Skeletal muscle cell (primary cell): Measurements from ENCODE around the gene KXD1.
A peak's percentile ranks its signal among the peaks of the same experiment; 100 is the strongest.
"Not testable (repeated sequence)": the region's sequence is repeated elsewhere in the genome, so short reads cannot be mapped to it uniquely, and the experiment has no call there.

Source experiments
- DNase-seq: peaks from one replicate; pipeline ENCODE4 v3.0.0-alpha.2; 2010; ENCODE audit warnings: low read depth
- H3K4me3 ChIP-seq: 2 replicates; pipeline ENCODE4 v1.5.1; 2011; ENCODE audit warnings: low read depth, mild to moderate bottlenecking, control low read depth, low read length, moderate library complexity

Gene KXD1

GRCh38 chr19:18557411-18558201, at the start of gene KXD1:
Gene KXD1, plus strand, starts transcription at chr19:18557870. Its CDS starts 4,187 bp downstream, at chr19:18562057.
- peak; percentile 96 for DNase-seq
- peak within 1 kb of the TSS; percentile 73 for H3K4me3 ChIP-seq

- no peak for DNase-seq
- no peak overlapping the region for H3K4me3 ChIP-seq
Measured at GRCh38 chr19:18508585-18508984, 49.1 kb upstream of the KXD1 start.

GRCh38 chr19:18510216-18510615, 47.5 kb upstream of the KXD1 start:
- H3K4me3 ChIP-seq = no peak overlapping the region
- no peak for DNase-seq

- no peak overlapping the region for H3K4me3 ChIP-seq
- DNase-seq = no peak
Measured at GRCh38 chr19:18513868-18514267, 43.8 kb upstream of the KXD1 start.

- no peak for DNase-seq
- H3K4me3 ChIP-seq = no peak overlapping the region
Measured at GRCh38 chr19:18514800-18515682, 42.6 kb upstream of the KXD1 start.

- H3K4me3 ChIP-seq = no peak overlapping the region
- no peak for DNase-seq
Measured at GRCh38 chr19:18515959-18516358, 41.7 kb upstream of the KXD1 start.

GRCh38 chr19:18517606-18518005, 40.1 kb upstream of the KXD1 start:
- no peak overlapping the region for H3K4me3 ChIP-seq
- DNase-seq = no peak

- no peak overlapping the region for H3K4me3 ChIP-seq
- DNase-seq = no peak
Measured at GRCh38 chr19:18518639-18519038, 39.0 kb upstream of the KXD1 start.

- peak; percentile 41 for DNase-seq
- peak overlapping the region; percentile 98 for H3K4me3 ChIP-seq
Measured at GRCh38 chr19:18519962-18520847, 37.5 kb upstream of the KXD1 start.

GRCh38 chr19:18520848-18521691, 36.6 kb upstream of the KXD1 start:
- H3K4me3 ChIP-seq = peak overlapping the region; percentile 98
- no peak for DNase-seq

- peak within 1 kb of the TSS; percentile 98 for H3K4me3 ChIP-seq
- no peak for DNase-seq
Measured at GRCh38 chr19:18521692-18522123, 36.0 kb upstream of the KXD1 start, which contains the start of gene ELL. Gene ELL, minus strand, starts transcription at chr19:18522070. Its CDS starts 15 bp downstream, at chr19:18522055.

GRCh38 chr19:18522124-18522861, 35.4 kb upstream of the KXD1 start:
- DNase-seq = peak; percentile 100
- peak overlapping the region; percentile 98 for H3K4me3 ChIP-seq

- not testable (repeated sequence) for DNase-seq, H3K4me3 ChIP-seq
Measured at GRCh38 chr19:18522862-18523440, 34.7 kb upstream of the KXD1 start.

- DNase-seq = no peak
- H3K4me3 ChIP-seq = no peak overlapping the region
Measured at GRCh38 chr19:18523841-18524240, 33.8 kb upstream of the KXD1 start.

GRCh38 chr19:18526316-18526715, 31.4 kb upstream of the KXD1 start:
- H3K4me3 ChIP-seq = no peak overlapping the region
- DNase-seq = no peak

- no peak for DNase-seq
- H3K4me3 ChIP-seq = no peak overlapping the region
Measured at GRCh38 chr19:18529782-18530181, 27.9 kb upstream of the KXD1 start.

- no peak overlapping the region for H3K4me3 ChIP-seq
Measured at GRCh38 chr19:18531485-18531884, 26.2 kb upstream of the KXD1 start.

More at GRCh38 chr19:18531485-18531884, 26.2 kb upstream of the KXD1 start:
- no peak for DNase-seq
